ENCODE results near the gene CLMN.

CLMN gene, protein sequence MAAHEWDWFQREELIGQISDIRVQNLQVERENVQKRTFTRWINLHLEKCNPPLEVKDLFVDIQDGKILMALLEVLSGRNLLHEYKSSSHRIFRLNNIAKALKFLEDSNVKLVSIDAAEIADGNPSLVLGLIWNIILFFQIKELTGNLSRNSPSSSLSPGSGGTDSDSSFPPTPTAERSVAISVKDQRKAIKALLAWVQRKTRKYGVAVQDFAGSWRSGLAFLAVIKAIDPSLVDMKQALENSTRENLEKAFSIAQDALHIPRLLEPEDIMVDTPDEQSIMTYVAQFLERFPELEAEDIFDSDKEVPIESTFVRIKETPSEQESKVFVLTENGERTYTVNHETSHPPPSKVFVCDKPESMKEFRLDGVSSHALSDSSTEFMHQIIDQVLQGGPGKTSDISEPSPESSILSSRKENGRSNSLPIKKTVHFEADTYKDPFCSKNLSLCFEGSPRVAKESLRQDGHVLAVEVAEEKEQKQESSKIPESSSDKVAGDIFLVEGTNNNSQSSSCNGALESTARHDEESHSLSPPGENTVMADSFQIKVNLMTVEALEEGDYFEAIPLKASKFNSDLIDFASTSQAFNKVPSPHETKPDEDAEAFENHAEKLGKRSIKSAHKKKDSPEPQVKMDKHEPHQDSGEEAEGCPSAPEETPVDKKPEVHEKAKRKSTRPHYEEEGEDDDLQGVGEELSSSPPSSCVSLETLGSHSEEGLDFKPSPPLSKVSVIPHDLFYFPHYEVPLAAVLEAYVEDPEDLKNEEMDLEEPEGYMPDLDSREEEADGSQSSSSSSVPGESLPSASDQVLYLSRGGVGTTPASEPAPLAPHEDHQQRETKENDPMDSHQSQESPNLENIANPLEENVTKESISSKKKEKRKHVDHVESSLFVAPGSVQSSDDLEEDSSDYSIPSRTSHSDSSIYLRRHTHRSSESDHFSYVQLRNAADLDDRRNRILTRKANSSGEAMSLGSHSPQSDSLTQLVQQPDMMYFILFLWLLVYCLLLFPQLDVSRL

GRCh38 chr14:95319312-95320077 lies at the start of gene CLMN:
Gene CLMN, minus strand, starts transcription at chr14:95319908. Its CDS starts 116 bp downstream, at chr14:95319792.
- DNase-seq (ENCODE audit: low spot score): peak; percentile 82

- DNase-seq (ENCODE audit: low spot score): peak; percentile 35
These were observed 45.7 kb upstream of the CLMN start for GRCh38 chr14:95365401-95365800.

- no peak for DNase-seq (ENCODE audit: low spot score)
These were observed 44.9 kb upstream of the CLMN start for GRCh38 chr14:95364481-95365209.

DNA sequence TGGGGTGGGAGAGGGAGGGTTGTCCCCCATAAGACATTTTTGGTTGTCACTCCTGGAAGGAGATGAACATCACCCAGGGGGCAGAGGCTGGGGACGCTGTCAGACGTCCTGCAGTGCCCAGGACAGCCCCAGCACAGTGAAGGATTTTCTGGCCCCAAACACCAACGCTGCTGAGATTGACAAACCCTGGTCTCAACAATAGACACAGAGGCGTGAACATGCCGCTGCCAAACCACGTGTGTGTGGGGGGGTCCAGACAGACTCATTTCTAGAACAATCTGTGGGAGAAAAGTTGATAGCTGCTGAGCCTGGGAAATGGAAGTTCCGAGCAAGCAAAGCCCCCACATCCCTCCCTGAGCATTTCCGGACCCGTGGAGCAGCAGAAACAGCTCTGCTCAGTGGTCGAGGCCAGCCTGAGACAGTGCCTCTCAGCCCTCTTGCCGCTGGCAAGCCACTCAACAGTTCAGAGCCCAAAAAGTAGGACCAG lies 43.8 kb upstream of the CLMN start:
- DNase-seq (ENCODE audit: low spot score): no peak

DNA sequence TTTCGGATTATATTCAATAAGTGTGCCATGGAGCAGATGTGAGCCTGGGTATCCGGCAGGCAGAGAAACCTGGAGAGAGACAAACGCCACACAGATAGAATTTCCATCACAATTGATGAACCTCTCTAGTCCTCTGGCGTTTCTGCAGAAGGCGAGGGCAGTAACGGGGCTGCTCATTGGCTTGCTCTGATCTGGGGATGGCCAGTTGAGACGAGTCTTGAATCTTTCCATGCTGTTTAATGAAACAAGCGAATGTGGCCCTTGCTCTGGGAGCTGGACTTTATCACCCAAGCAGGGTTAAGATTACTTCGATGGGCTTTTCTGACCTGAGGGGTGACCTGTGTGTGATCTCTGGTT lies 42.4 kb upstream of the CLMN start:
- no peak for DNase-seq (ENCODE audit: low spot score)

DNA sequence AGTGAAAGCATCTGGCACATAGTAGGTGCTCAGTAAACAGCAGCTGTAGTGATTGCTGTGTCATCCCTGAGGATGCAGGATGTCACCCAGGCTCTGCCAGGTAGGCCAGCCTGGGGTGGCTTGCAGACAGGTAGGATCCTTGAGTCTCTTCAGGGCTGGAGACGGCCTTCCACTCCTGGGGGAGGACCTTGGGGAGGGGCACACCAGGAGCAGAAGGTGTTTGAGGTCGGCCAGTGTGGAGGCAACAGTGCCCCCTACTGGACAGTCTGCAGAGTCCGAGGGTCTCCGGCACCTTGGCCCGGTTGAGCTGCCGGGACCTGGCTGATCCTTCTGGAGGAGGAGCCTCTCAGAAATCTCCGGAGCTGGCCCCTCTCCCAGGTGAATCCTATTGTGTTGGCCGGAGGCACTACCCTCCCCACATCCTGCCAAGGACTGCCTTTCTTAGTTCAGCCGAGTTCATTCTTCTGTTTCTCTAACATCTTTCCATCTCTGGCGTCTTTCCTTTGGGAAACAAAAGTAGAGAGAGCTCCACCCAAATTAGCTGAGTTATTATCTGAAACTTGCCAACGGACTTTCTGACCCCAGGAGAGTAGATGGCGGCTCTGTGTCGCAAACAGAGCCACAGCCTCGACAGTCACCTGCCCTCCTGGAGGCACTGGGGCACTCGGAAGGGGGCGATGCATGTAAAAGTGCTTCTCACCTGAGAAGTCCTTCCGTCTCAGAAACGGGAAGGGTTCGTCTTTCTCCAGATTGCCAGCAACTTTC lies 41.8 kb upstream of the CLMN start:
- DNase-seq (ENCODE audit: low spot score): peak; percentile 40

DNA sequence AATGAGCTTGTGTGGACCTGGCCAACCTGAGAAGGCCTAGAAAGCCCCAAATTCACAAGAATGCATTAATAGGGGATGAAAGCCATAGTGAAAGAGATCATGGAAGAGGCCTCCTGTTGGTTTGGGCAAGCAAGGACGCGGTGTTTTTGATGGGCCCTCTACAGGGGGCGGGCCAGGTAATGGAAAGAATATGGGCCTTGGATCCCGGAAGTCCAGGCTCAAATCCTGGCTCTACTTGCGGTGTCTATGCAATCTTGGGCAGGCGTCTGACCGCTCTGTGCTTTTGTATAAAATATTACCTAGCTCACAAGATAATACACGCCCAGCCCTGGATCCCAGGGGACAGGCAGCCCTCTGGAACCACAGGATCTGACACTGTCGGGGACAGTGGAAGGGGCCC lies 41.1 kb upstream of the CLMN start:
- no peak for DNase-seq (ENCODE audit: low spot score)

GRCh38 chr14:95359994-95360826 lies 40.5 kb upstream of the CLMN start:
- DNase-seq (ENCODE audit: low spot score): no peak

GRCh38 chr14:95356245-95356869 lies 36.6 kb upstream of the CLMN start:
- no peak for DNase-seq (ENCODE audit: low spot score)

GRCh38 chr14:95355422-95355821 lies 35.7 kb upstream of the CLMN start:
- no peak for DNase-seq (ENCODE audit: low spot score)

DNA sequence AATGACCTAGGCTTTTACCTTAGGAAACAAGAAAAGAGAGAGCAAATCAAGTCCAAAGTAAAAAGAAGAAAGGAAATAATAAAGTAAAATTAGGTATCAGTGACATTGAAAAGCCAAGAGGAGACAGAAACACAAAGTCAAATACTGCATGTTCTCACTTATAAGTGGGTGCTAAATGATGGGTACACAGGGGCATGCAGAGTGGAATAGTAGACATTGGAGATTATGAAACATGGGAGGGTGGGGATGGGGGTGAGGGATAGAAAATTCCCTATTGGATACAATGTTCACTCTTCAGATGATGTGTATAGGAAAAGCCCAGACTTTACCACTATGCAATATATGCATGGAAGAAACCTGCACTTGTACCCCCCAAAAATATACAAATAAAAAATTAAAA lies 35.1 kb upstream of the CLMN start:
- DNase-seq (ENCODE audit: low spot score): no peak

DNA sequence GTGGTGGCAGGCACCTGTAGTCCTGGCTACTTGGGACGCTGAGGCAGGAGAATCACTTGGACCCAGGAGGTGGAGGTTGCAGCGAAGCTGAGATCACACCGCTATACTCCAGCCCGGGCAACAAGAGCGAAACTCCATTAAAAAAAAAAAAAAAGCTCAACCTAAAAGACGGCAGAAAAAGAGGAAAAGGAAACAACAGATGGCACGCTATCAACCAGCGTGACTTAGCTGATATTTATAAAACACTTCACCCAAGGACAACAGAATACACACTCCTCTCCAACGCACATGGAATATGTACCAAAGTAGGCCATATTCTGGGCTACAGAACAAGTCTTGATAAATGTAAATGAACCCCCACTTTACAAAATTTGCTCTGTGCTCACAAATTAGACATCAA lies 34.0 kb upstream of the CLMN start:
- DNase-seq (ENCODE audit: low spot score): no peak

- DNase-seq (ENCODE audit: low spot score): no peak
These were observed 33.3 kb upstream of the CLMN start for GRCh38 chr14:95353007-95353406.

GRCh38 chr14:95352481-95352880 lies 32.8 kb upstream of the CLMN start:
- DNase-seq (ENCODE audit: low spot score): no peak

DNA sequence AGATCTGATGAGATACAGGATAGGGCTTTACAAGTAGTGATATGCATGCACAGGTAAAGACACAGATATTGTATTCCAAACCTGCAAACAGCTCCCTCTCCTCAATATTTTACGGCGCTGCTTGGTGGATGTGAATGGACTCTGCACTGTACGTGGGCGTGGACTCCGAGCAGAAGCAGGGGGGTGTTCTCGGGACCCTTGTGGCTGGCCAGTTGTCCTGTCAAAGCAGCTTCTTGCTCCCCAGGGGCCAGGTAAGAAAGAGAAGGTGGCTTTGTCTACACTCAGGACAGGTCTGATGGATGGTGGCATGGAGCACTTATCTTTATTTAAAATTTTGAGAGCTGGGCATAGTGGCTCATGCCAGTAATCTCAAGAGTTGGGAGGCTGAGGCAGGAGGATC lies 29.5 kb upstream of the CLMN start:
- DNase-seq (ENCODE audit: low spot score): no peak

DNA sequence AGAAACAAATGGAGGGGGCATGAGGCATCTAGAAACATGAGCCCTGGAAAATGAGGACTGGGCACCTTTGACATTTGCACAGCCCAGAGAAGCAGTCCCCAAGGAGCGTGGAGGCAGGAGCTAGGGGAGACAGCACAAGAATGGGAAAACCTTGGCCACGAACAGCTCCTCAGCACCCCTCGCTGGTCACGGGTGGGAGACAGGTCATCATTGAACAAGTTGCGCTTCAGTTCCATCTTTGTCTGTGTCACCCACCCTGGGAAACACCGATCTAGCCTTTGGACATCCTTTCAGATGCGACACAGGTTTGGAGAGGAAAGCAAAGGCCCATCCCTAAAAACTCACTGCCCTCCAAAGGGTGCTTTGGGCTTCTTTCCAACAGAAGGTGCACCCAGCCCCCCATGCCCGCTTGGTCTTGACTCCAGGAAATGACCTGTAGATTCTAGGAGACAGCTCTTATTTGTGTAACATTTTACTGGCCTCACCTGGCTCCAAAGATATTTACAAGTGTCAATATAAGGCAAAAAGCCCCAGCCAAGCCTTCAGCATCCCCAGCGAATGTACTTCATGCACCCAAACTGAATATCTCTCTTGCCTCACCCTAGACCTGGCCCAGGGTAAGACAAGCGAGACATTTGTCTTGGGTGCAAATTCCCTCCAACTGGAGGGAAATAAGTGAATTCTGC lies 28.8 kb upstream of the CLMN start:
- no peak for DNase-seq (ENCODE audit: low spot score)

- no peak for DNase-seq (ENCODE audit: low spot score)
These were observed 27.1 kb upstream of the CLMN start for GRCh38 chr14:95346820-95347219.

GRCh38 chr14:95346266-95346665 lies 26.6 kb upstream of the CLMN start:
- no peak for DNase-seq (ENCODE audit: low spot score)

- DNase-seq (ENCODE audit: low spot score): no peak
These were observed 25.3 kb upstream of the CLMN start for GRCh38 chr14:95345032-95345431.

Measured in GM03348 (cell line).